GDM1 (cell line): ENCODE results near the gene NTRK2.
A peak's percentile ranks its signal among the peaks of the same experiment; 100 is the strongest.

Experiments used
- DNase-seq: peaks from one replicate; lab custom pipeline; 2025; lab: John Stamatoyannopoulos, UW

Gene NTRK2

GRCh38 chr9:84939774-84940173 is 270.2 kb downstream of the NTRK2 start:
- DNase-seq: no peak

GRCh38 chr9:84940294-84940693 is 270.8 kb downstream of the NTRK2 start:
- DNase-seq: no peak

GRCh38 chr9:84941792-84942191 is 272.3 kb downstream of the NTRK2 start:
- DNase-seq: no peak

GRCh38 chr9:84943482-84944050 is 274.0 kb downstream of the NTRK2 start:
- DNase-seq: no peak

- no peak for DNase-seq
Observed at GRCh38 chr9:84945878-84946538, 276.5 kb downstream of the NTRK2 start.

- no peak for DNase-seq
Observed at GRCh38 chr9:84947412-84947972, 278.0 kb downstream of the NTRK2 start.

GRCh38 chr9:84949258-84949657 is 279.7 kb downstream of the NTRK2 start:
- no peak for DNase-seq

GRCh38 chr9:84949971-84950370 is 280.4 kb downstream of the NTRK2 start:
- DNase-seq: no peak

- DNase-seq: no peak
Observed at GRCh38 chr9:84950879-84951811, 281.6 kb downstream of the NTRK2 start.

GRCh38 chr9:84953252-84953773 is 283.8 kb downstream of the NTRK2 start:
- no peak for DNase-seq

- peak; percentile 38 for DNase-seq
Observed at GRCh38 chr9:84953797-84954705, 284.5 kb downstream of the NTRK2 start.

GRCh38 chr9:84955155-84955554 is 285.6 kb downstream of the NTRK2 start:
- no peak for DNase-seq

GRCh38 chr9:84955971-84956370 is 286.4 kb downstream of the NTRK2 start:
- no peak for DNase-seq

GRCh38 chr9:84959339-84959738 is 289.8 kb downstream of the NTRK2 start:
- DNase-seq: no peak

- no peak for DNase-seq
Observed at GRCh38 chr9:84966876-84967830, 297.6 kb downstream of the NTRK2 start.

- no peak for DNase-seq
Observed at GRCh38 chr9:84969084-84969483, 299.6 kb downstream of the NTRK2 start.

GRCh38 chr9:84969736-84970135 is 300.2 kb downstream of the NTRK2 start:
- DNase-seq: no peak

- DNase-seq: no peak
Observed at GRCh38 chr9:84970432-84970831, 300.9 kb downstream of the NTRK2 start.

- no peak for DNase-seq
Observed at GRCh38 chr9:84971571-84971970, 302.0 kb downstream of the NTRK2 start.

GRCh38 chr9:84974258-84974657 is 304.7 kb downstream of the NTRK2 start:
- DNase-seq: no peak
